ENCODE results near the gene PPP1R13L.
"Not testable (repeated sequence)": the region's sequence is repeated elsewhere in the genome, so short reads cannot be mapped to it uniquely, and the experiment has no call there.

Gene PPP1R13L

GRCh38 chr19:45429896-45430295, 25.0 kb upstream of the PPP1R13L start:
- not testable (repeated sequence) for DNase-seq (ENCODE audit: low spot score)

GRCh38 chr19:45428384-45429231, 23.7 kb upstream of the PPP1R13L start:
- no peak for DNase-seq (ENCODE audit: low spot score)

GRCh38 chr19:45424191-45425058, 19.6 kb upstream of the PPP1R13L start:
- DNase-seq (ENCODE audit: low spot score): no peak

GRCh38 chr19:45423589-45424190, 18.8 kb upstream of the PPP1R13L start, which contains the start of gene ERCC1:
TSS of gene ERCC1 (minus strand) at chr19:45423917. CDS start at chr19:45423374, 543 bp downstream.
- DNase-seq (ENCODE audit: low spot score): peak; percentile 96

GRCh38 chr19:45423033-45423588, 18.2 kb upstream of the PPP1R13L start:
- no peak for DNase-seq (ENCODE audit: low spot score)

- DNase-seq (ENCODE audit: low spot score): no peak
Measured at GRCh38 chr19:45421947-45422498, 17.2 kb upstream of the PPP1R13L start.

- no peak for DNase-seq (ENCODE audit: low spot score)
Measured at GRCh38 chr19:45420871-45421270, 16.0 kb upstream of the PPP1R13L start.

- DNase-seq (ENCODE audit: low spot score): no peak
Measured at GRCh38 chr19:45420356-45420755, 15.5 kb upstream of the PPP1R13L start.

GRCh38 chr19:45419895-45420294, 15.0 kb upstream of the PPP1R13L start:
- DNase-seq (ENCODE audit: low spot score): no peak

- peak; percentile 83 for DNase-seq (ENCODE audit: low spot score)
Measured at GRCh38 chr19:45419396-45419795, 14.5 kb upstream of the PPP1R13L start.

GRCh38 chr19:45418802-45419201, 13.9 kb upstream of the PPP1R13L start:
- DNase-seq (ENCODE audit: low spot score): peak; percentile 59

- no peak for DNase-seq (ENCODE audit: low spot score)
Measured at GRCh38 chr19:45417151-45417550, 12.3 kb upstream of the PPP1R13L start.

GRCh38 chr19:45414468-45414867, 9.6 kb upstream of the PPP1R13L start:
- DNase-seq (ENCODE audit: low spot score): no peak

GRCh38 chr19:45413497-45413896, 8.6 kb upstream of the PPP1R13L start:
- no peak for DNase-seq (ENCODE audit: low spot score)

- not testable (repeated sequence) for DNase-seq (ENCODE audit: low spot score)
Measured at GRCh38 chr19:45410330-45410729, 5.5 kb upstream of the PPP1R13L start.

- no peak for DNase-seq (ENCODE audit: low spot score)
Measured at GRCh38 chr19:45409557-45409920, 4.7 kb upstream of the PPP1R13L start.

- no peak for DNase-seq (ENCODE audit: low spot score)
Measured at GRCh38 chr19:45408830-45409556, 4.1 kb upstream of the PPP1R13L start.

GRCh38 chr19:45408121-45408520, 3.3 kb upstream of the PPP1R13L start:
- DNase-seq (ENCODE audit: low spot score): no peak

- not testable (repeated sequence) for DNase-seq (ENCODE audit: low spot score)
Measured at GRCh38 chr19:45407585-45407984, 2.7 kb upstream of the PPP1R13L start.

- no peak for DNase-seq (ENCODE audit: low spot score)
Measured at GRCh38 chr19:45407091-45407375, 2.2 kb upstream of the PPP1R13L start.
